Nephron progenitor cell (in vitro differentiated cells): ENCODE measurements around the gene C12orf57.

Source experiments
- DNase-seq: peaks from one replicate; pipeline ENCODE4 v3.0.0; 2021
- H3K27ac Mint-ChIP-seq: 2 replicates; pipeline ENCODE4 v1.8.0; 2021; ENCODE audit warnings: mild to moderate bottlenecking, moderate library complexity, mixed read lengths
- H3K27me3 Mint-ChIP-seq: 2 replicates; pipeline ENCODE4 v1.8.0; 2021; ENCODE audit warnings: mild to moderate bottlenecking, low read depth, mixed read lengths; ENCODE audit not compliant: poor library complexity
- H3K36me3 Mint-ChIP-seq: 2 replicates; pipeline ENCODE4 v1.8.0; 2021; ENCODE audit warnings: low read depth, mixed read lengths
- H3K4me1 Mint-ChIP-seq: 2 replicates; pipeline ENCODE4 v1.8.0; 2021; ENCODE audit warnings: mixed read lengths
- H3K4me3 Mint-ChIP-seq: 2 replicates; pipeline ENCODE4 v1.8.0; 2021; ENCODE audit warnings: mild to moderate bottlenecking, moderate library complexity, mixed read lengths
- H3K9me3 Mint-ChIP-seq: 2 replicates; pipeline ENCODE4 v1.8.0; 2021; ENCODE audit warnings: mild to moderate bottlenecking, moderate library complexity, mixed read lengths
- CTCF ChIP-seq: fragments of 200-600 bp; sonication (generic); IDR thresholded peaks from 2 replicates; pipeline ENCODE4 v1.5.0; 2021; ENCODE audit warnings: antibody characterized with exemption

Gene C12orf57, protein sequence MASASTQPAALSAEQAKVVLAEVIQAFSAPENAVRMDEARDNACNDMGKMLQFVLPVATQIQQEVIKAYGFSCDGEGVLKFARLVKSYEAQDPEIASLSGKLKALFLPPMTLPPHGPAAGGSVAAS

GRCh38 chr12:6943722-6944380, at the start of gene C12orf57, which contains the start of gene RNU7-1:
TSS of gene C12orf57 (plus strand) at chr12:6944022. CDS start at chr12:6944122, 100 bp downstream.
TSS of gene RNU7-1 (plus strand) at chr12:6943816.
- Mint-ChIP-seq H3K27me3 (peaks cover 2% of the 10 kb centered on the region), H3K4me1 (peaks cover 79% of the 10 kb centered on the region), H3K9me3 (no peaks in the 10 kb centered on the region), H3K4me3 (peak within 1 kb of the TSS; percentile 86), H3K36me3 (peaks cover 29% of the 10 kb centered on the region), H3K27ac (peak within 1 kb of the TSS; percentile 100)
- TF ChIP-seq CTCF: no peak
- DNase-seq: peak; percentile 64

- DNase-seq: no peak
- Mint-ChIP-seq H3K9me3 (no peaks in the 10 kb centered on the region), H3K27ac (no peak overlapping the region), H3K36me3 (no peaks in the 10 kb centered on the region), H3K4me1 (peaks cover 24% of the 10 kb centered on the region), H3K27me3 (peaks cover 9% of the 10 kb centered on the region), H3K4me3 (no peak overlapping the region)
- TF ChIP-seq CTCF: no peak
Measured at GRCh38 chr12:6894321-6894720, 49.5 kb upstream of the C12orf57 start.

GRCh38 chr12:6896846-6897435, 46.9 kb upstream of the C12orf57 start:
- no peak for TF ChIP-seq CTCF
- DNase-seq: no peak
- no peak overlapping the region for H3K4me3 Mint-ChIP-seq
- no peak overlapping the region for H3K27ac Mint-ChIP-seq
- peaks cover 15% of the 10 kb centered on the region for H3K4me1 Mint-ChIP-seq
- H3K27me3 Mint-ChIP-seq: peaks cover 9% of the 10 kb centered on the region
- H3K36me3 Mint-ChIP-seq: no peaks in the 10 kb centered on the region
- H3K9me3 Mint-ChIP-seq: no peaks in the 10 kb centered on the region

DNA sequence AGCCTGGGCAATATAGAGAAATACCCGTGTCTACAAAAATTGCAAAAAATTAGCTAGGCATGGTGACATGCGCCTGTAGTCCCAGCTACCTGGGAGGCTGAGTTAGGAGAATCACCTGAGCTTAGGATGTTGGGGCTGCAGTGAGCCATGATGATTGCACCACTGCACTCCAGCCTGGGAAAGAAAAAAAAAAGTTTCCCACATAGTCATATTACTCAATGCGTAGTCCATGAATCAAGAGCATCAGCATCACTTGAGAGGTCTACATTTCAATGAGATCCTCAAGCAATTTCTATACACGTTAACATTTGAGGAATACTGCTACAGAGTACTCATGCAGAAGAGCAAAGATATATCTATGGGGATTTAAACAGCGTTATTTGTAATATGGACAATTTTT, 44.4 kb upstream of the C12orf57 start:
- TF ChIP-seq CTCF: no peak
- Mint-ChIP-seq H3K36me3 (no peaks in the 10 kb centered on the region), H3K4me3 (no peak overlapping the region), H3K4me1 (peaks cover 7% of the 10 kb centered on the region), H3K27ac (no peak overlapping the region), H3K9me3 (no peaks in the 10 kb centered on the region), H3K27me3 (peaks cover 9% of the 10 kb centered on the region)
- no peak for DNase-seq

DNA sequence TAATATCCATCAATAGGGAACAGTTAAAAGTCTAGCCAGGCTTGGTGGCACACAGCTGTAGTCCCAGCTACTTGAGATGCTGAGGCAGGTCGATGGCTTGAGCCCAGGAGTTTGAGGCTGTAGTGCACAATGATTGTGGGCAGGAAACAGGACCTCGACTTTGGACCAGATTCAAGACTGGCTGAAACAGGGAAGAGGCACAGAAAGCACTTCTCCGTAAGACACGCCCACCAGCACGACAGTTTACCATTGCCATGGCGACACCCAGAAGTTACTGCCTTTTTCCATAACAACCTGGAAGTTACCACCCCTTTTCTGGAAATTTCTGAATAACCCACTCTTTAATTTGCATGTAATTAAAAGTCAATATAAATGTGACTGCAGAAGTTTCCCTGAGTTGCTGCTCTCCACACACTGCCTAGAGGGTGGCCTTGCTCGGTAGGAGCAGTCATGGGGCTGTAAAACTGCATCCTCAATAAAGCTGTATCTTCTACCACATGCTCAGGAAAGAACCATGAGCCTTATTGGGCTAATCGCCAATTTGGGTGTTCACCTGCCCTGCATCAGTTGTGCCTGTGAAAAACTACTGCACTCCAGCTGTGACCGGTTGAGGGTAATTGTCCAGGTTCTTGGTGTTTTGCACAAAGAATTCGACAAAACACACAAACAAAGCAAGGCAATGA, 43.8 kb upstream of the C12orf57 start:
- Mint-ChIP-seq H3K4me1 (peaks cover 7% of the 10 kb centered on the region), H3K27me3 (peaks cover 5% of the 10 kb centered on the region), H3K27ac (no peak overlapping the region), H3K9me3 (no peaks in the 10 kb centered on the region), H3K36me3 (no peaks in the 10 kb centered on the region), H3K4me3 (no peak overlapping the region)
- DNase-seq: no peak
- TF ChIP-seq CTCF: no peak
